HG03103 (cell line): Measurements from ENCODE around the gene NBEAL2.
A peak's percentile ranks its signal among the peaks of the same experiment; 100 is the strongest.

Experiments
- ATAC-seq: cut with Tn5 transposase; IDR thresholded peaks from one replicate; pipeline ENCODE4 v1.9.1; 2021; ENCODE audit warnings: low read depth; ENCODE audit not compliant: unreplicated experiment

Gene NBEAL2

DNA sequence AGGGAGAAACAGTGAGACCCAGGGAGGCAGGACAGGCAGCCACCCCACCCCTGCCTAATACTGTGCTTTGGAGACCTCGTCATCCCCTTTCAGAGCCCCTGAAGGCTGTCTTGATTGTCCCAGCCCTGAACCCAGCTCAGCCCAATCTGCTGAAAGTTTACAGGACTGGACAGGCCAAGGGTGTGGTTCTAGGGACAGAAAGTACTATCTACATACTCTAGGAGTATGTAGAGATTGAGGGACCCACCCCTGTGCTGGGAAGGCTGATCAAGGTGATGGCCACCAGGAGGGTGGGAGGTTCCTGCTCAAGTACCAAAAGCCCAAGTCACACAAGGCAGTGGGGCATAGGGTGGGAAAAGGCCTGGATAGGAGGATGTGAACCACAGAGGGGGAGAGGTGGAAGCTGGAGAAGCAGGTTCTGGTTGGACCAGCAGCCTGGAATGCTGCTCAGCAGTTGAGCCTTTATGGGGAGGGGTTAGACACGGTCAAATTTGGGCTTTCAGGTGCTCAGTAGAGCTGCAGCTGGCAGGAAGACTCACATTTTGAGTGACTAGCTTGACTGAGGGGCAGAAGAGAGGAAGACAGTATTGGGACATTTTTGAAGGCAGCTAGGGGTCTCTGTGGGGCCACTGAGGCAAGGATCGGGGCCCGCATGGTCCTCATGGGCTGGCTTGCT is 6.7 kb downstream of the NBEAL2 start:
- no peak for ATAC-seq

DNA sequence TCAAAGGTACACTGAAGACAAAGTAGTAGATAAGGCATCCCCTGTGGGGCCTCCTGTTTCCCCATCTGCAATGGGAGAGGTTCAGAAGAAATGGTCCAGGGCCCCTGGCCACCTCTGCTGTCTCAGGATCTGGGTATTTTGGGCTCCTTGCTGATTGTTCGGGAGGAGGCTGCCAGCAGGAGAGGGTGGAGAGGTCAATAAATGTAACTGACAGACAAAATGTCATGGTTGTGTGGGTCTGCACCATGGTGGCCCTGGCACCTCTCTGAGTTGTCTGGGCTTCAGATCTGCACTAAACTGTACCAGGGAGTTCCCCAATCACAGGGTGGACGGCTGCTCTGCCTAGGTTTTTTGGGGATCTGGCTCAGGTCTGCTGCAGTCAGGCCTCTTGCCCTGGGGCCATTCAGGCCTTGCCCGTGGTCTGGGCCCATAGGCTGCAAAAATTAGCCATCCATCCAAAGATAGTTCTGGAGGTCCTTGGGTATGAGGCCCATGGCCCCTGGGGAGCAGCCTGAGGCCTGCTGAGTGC is 7.4 kb downstream of the NBEAL2 start:
- no peak for ATAC-seq

GRCh38 chr3:46987319-46987742 is 7.9 kb downstream of the NBEAL2 start:
- ATAC-seq: peak; percentile 14

DNA sequence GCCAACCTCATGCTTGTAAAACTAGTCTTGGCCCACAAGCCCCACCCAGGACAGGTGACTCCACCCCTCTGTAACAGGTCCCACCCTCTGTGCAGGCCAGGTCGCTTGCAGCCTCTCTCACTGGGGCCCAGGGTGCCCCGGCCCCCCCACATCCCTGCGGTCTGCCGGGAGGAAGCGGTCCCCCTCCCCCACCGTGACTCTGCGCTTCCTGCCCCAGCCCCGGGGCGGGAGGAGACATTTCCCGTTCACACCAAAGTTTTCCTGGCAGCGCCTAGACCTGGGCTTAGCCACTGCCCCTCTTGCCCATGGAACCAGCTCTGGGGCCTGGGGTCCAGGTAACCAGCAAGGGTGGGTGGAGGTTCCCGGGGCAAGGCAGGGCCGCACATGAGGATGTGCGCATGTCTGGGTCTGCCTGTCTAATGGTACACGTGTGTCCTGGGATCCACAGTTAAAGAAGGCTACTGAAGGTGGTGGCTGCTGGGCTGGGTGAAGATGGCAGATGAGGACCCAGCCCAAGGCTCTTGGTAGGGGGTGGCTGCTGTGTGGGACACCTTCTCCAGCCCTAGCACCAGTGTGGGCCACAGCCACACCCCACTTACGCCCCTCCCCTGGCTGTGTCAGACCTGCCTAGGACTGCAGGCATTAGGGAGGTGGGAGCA is 8.4 kb downstream of the NBEAL2 start:
- ATAC-seq: peak; percentile 64

- no peak for ATAC-seq
Measured at GRCh38 chr3:46988616-46989015, 9.2 kb downstream of the NBEAL2 start.

DNA sequence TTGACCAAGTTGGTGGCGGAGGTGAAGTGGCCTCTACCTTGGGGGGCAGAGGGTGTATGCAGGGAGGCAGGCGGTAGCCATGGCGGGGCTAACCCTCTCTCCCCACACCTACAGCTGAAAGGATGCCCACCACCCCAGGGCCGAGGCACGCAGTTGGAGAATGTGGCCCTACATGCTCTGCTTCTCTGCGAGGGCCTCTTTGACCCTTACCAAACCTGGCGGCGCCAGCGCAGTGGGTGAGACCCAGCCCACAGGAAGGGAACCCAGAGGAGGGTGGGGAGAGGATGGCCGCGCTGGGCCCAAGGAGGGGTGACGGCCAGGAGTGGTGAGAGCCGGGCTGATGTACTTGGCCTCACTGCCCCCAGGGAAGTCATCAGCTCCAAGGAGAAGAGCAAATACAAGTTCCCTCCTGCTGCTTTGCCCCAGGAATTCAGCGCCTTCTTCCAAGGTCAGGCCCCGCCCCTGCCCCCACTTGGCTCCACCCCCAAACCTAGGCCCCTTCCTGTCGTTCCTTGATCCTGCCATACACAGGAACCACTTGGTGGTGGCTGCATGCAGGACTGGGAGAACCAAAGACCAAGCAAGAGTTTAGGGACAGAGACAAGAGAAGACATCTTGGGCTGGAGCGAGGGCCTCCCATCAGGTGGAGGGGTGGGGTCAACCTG is 9.8 kb downstream of the NBEAL2 start:
- no peak for ATAC-seq

DNA sequence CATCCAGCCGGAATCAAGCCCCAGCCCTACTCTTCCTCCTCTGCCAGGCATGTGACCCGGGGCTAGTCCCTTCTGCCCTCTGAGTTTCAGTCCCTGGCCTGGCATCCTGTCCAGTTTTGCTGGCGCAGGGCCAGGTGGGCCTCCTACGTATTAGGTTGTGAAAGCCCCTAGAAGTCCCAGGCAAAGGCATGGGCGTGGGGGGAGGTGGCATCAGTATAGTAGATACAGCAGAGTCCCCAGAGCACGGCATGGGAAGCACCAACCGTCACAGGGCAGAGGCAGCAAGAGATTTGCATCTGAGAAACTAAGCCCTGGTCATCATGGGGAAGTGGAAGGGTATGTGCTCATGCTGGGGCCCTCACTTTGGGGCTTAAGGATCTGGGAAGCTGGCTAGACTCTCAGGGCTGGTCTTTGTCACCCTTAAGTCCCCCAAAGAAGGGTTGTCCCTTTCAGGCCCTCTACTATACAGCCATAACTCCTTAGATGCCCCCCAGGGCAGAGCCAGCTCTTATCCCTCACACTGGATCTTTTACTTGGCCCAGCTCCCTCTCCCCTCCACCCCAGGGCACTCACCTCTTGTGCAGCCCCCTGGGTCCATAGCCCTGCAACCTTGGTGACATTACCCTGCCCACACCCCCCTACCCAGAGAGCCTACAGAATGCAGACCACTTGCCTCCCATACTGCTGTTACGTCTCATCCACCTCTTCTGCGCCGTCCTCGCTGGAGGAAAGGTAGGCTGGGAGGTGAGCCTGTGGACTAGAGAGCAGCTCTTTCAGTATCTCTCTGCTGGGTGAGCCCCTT is 11.3 kb downstream of the NBEAL2 start:
- no peak for ATAC-seq

DNA sequence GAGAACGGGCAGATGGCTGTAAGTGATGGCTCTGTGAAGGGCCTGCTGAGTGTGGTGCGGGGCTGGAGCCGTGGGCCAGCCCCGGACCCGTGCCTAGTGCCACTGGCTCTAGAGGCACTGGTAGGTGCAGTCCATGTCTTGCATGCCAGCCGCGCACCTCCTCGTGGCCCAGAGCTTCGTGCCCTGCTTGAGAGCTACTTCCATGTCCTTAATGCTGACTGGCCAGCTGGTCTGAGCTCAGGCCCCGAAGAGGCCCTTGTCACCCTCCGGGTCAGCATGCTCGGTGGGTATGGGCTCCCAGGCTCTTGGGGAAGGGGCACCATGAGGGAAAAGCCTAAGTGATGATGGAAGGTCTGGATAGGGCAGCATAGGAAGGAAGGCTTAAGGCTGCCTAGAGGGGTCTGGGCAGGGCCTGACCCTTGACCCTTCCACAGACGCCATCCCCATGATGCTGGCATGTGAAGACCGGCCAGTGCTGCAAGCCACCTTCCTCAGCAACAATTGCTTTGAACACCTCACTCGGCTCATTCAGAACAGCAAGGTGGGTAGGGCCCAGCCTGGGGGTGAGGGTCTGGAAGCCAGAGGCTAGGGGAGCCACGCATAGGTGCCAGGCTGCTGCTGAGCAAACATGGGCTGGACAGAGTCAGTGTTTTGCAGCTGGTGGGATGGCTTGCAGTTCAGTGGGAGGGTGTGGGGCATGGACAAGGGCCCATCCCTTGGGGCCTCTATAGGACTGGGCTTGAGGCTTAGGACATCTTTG is 12.1 kb downstream of the NBEAL2 start:
- ATAC-seq: no peak

DNA sequence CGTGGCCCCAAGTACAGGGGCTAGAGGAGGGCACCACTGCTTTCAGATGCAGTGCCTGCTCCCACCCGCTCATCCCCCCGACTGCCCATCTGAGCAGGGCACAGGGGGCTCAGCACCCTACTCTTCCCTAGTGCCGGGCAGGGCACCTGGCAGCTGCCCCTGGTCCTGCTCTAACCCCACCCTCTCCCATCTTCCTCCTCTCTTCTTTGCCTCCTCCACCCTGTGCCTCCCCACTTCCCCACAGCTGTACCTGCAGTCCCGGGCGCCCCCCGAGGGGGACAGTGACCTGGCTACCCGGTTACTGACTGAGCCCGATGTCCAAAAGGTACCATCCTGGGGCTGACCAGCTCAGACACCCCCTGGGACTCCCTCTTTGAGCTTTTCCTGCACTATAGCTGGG is 12.8 kb downstream of the NBEAL2 start:
- ATAC-seq: no peak

DNA sequence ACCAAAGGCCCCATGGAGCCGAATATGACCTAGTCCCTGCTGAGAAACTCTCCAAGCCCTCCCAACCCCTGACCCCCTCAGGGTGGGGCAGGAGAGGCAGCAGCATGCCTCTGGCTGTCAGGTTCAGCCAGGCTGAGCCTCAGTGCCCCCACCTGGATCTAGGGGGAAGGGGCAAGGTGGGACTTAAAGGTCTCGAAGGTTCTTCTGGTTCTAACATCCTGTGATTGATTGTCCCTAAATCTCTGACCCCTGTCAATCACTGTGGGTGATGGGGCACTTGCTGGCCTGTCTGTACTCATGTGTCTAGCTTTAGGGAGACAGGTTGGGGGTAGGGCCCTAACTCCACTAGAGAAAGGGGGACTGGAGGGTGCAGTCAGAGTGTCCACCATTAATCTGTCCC is 13.8 kb downstream of the NBEAL2 start:
- ATAC-seq: no peak

- ATAC-seq: no peak
Measured at GRCh38 chr3:46993986-46994385, 14.5 kb downstream of the NBEAL2 start.

GRCh38 chr3:46994801-46995731 is 15.6 kb downstream of the NBEAL2 start:
- ATAC-seq: no peak

- ATAC-seq: no peak
Measured at GRCh38 chr3:46995901-46996562, 16.6 kb downstream of the NBEAL2 start.

GRCh38 chr3:46996689-46997452 is 17.4 kb downstream of the NBEAL2 start:
- no peak for ATAC-seq

DNA sequence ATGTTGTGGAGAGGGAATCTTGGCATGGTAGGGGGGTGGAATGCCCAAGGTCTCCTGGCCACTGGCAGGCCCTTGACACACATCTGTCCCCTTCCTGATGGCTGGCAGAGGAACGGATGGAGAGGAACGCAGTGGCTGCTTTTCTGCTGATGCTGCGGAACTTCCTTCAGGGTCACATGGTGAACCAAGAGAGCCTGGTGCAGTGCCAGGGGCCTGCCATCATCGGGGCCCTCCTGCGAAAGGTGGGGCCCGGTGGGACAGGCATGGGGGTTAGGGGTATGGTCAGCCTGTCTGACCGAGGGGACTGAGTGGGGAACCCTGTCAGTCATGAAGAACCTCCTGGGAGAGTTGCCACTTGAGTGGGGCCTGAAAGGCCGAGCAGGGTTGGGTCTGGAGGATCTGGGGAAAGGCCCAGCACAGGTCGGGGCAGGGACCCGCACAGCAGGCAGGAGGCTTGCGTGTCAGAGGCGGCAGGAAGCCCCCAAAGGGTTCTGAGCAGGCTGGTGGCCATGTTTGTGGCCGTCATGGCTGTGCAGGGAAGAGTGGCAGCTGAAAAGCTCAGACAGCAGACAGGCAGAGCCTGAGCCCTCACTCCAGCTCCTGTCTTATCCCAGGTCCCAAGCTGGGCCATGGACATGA is 18.1 kb downstream of the NBEAL2 start:
- no peak for ATAC-seq

- no peak for ATAC-seq
Measured at GRCh38 chr3:46998121-46998851, 18.8 kb downstream of the NBEAL2 start.
